Measurements from ENCODE around the gene TRMT44. TPM values are rescaled to one million over a fixed set of nuclear protein-coding genes. Genes with fewer than 3 reads are reported as not detected.
"Not testable (repeated sequence)": the region's sequence is repeated elsewhere in the genome, so short reads cannot be mapped to it uniquely, and the experiment has no call there.

TRMT44 gene
- total RNA-seq, 1 experiment from 2014 or later: 17.4 TPM

DNA sequence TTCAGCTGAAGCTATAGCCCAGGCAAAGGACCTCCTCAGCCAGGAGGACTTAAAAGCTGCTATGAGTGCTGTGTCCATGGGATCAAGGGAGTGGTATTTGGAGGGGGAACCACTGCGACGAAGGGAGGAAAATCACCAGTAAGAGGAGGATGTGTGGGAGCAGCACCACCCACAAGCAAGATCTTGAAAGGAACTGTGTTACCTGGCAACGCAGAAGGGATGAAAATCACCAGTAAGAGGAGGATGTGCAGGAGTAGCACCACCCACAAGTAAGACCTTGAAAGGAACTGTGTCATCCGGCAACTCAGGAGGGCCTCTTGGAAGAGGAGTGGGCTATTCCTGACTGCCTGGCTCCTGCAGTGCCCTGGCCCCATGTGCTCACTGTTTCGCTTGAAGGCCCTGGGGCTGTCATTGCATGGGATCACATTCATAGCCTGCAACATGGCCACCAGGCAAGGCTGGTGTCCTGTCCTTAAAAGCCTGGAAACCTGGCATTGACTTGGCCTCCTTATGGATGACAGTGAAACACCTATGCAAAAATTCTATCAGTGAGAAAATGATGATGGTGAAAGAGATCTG is 48.3 kb downstream of the TRMT44 start:
- intact Hi-C loops (cut with micrococcal nuclease; ENCODE audit: unreplicated experiment): no loop called here
- ChIA-PET POLR2A (ENCODE audit: unreplicated experiment) (no interaction called here), CTCF (no interaction called here)
- BruUV-seq (replicated peaks): no TSS peak
- Histone ChIP-seq H3K36me3 (ENCODE audit: low read depth) (no peaks in the 10 kb centered on the region), H3K4me3 (no peak overlapping the region), H3K27ac (no peak overlapping the region), H4K20me1 (ENCODE audit: insufficient read depth) (no peaks in the 10 kb centered on the region), H3K79me2 (ENCODE audit: low read depth) (no peaks in the 10 kb centered on the region), H3K4me2 (no peak overlapping the region), H2AFZ (no peak overlapping the region), H3K27me3 (ENCODE audit: insufficient read depth, low read depth) (no peaks in the 10 kb centered on the region), H3K9me3 (ENCODE audit: insufficient read depth, low read depth) (no peaks in the 10 kb centered on the region), H3F3A (ENCODE audit: insufficient read depth, low read depth) (no peaks in the 10 kb centered on the region), H3K4me1 (replicated peaks; ENCODE audit: insufficient read depth) (no peaks in the 10 kb centered on the region), H3K9me2 (ENCODE audit: insufficient read depth) (no peaks in the 10 kb centered on the region)
- DNase-seq: no peak
- TF ChIP-seq, protein P1, sequence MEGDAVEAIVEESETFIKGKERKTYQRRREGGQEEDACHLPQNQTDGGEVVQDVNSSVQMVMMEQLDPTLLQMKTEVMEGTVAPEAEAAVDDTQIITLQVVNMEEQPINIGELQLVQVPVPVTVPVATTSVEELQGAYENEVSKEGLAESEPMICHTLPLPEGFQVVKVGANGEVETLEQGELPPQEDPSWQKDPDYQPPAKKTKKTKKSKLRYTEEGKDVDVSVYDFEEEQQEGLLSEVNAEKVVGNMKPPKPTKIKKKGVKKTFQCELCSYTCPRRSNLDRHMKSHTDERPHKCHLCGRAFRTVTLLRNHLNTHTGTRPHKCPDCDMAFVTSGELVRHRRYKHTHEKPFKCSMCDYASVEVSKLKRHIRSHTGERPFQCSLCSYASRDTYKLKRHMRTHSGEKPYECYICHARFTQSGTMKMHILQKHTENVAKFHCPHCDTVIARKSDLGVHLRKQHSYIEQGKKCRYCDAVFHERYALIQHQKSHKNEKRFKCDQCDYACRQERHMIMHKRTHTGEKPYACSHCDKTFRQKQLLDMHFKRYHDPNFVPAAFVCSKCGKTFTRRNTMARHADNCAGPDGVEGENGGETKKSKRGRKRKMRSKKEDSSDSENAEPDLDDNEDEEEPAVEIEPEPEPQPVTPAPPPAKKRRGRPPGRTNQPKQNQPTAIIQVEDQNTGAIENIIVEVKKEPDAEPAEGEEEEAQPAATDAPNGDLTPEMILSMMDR (conservative IDR thresholded peaks at IDR 0.05): no peak
- TF ChIP-seq EZH2 (IDR thresholded peaks at IDR 0.05; ENCODE audit: low read depth): no peak

DNA sequence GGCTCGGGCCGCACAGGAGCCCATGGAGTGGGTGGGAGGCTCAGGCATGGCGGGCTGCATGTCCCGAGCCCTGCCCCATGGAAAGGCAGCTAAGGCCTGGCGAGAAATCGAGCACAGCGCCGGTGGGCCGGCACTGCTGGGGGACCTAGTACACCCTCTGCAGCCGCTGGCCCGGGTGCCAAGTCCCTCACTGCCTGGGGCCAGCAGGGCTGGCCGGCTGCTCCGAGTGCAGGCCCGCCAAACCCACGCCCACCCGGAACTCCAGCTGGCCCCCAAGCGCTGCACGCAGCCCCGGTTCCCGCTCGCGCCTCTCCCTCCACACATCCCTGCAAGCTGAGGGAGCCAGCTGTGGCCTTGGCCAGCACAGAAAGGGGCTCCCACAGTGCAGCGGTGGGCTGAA is 50.9 kb downstream of the TRMT44 start:
- H3F3A ChIP-seq (ENCODE audit: insufficient read depth, low read depth); H3K9me2 ChIP-seq (ENCODE audit: insufficient read depth); H3K4me3 ChIP-seq; intact Hi-C loops (cut with micrococcal nuclease; ENCODE audit: unreplicated experiment); H3K9me3 ChIP-seq (ENCODE audit: insufficient read depth, low read depth); H3K36me3 ChIP-seq (ENCODE audit: low read depth); H3K27ac ChIP-seq; H3K79me2 ChIP-seq (ENCODE audit: low read depth); BruUV-seq (replicated peaks); POLR2A ChIA-PET (ENCODE audit: unreplicated experiment); H3K4me1 ChIP-seq (replicated peaks; ENCODE audit: insufficient read depth); H3K27me3 ChIP-seq (ENCODE audit: insufficient read depth, low read depth); H4K20me1 ChIP-seq (ENCODE audit: insufficient read depth); H3K4me2 ChIP-seq; CTCF ChIA-PET; H2AFZ ChIP-seq; DNase-seq: not testable (repeated sequence)

DNA sequence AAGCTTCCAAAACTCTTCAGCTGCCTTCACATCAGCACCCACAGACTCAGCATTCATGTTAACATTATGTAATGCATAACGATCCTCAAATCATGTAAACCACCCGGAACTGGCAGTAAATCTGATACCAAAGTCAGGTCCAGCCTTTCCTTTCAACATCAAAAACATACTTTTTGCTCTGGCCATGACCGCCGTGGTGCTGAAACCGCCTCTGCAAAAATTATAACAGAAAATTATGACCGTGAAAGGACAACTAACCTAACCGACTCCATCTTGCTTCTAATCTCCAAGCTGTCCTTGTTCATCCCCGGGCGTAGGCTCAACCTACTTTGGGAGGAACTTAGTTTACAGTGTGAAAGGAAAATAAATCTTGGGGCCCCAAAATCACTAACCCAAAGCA is 51.6 kb downstream of the TRMT44 start:
- Histone ChIP-seq H3K9me3 (ENCODE audit: insufficient read depth, low read depth) (no peaks in the 10 kb centered on the region), H3K9me2 (ENCODE audit: insufficient read depth) (no peaks in the 10 kb centered on the region), H3K4me1 (replicated peaks; ENCODE audit: insufficient read depth) (no peaks in the 10 kb centered on the region), H2AFZ (no peak overlapping the region), H3F3A (ENCODE audit: insufficient read depth, low read depth) (no peaks in the 10 kb centered on the region; the same call in 1 of the 2 replicates), H4K20me1 (ENCODE audit: insufficient read depth) (no peaks in the 10 kb centered on the region), H3K4me2 (no peak overlapping the region), H3K27me3 (ENCODE audit: insufficient read depth, low read depth) (no peaks in the 10 kb centered on the region), H3K27ac (no peak overlapping the region), H3K79me2 (ENCODE audit: low read depth) (no peaks in the 10 kb centered on the region), H3K4me3 (no peak overlapping the region), H3K36me3 (ENCODE audit: low read depth) (no peaks in the 10 kb centered on the region)
- BruUV-seq (replicated peaks): no TSS peak
- ChIA-PET CTCF (no interaction called here), POLR2A (ENCODE audit: unreplicated experiment) (no interaction called here)
- no peak for DNase-seq
- TF ChIP-seq EZH2 (IDR thresholded peaks at IDR 0.05; ENCODE audit: low read depth): no peak
- TF ChIP-seq, protein P1 (conservative IDR thresholded peaks at IDR 0.05): no peak
- intact Hi-C loops (cut with micrococcal nuclease; ENCODE audit: unreplicated experiment): no loop called here

DNA sequence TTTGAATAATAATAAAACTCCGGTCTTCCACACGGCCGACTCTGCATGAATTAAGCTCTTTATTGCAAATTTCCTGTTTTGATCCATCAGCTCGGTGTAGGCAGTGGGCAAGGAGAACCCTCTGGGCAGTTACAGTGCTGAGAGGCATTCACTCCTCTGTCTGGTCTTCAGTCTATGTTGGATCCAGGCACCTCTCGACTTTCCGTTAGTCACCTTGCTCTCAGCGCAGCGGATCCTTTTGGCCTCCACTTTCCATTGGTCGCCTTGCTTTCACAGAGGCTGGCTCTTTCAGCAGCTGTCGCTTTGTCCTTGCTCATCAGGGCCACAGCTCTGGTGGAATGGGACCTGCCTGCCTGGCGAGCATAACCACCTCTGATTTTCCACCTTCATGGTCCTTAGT is 52.9 kb downstream of the TRMT44 start:
- CTCF ChIA-PET: no interaction called here

More for the DNA sequence above, 52.9 kb downstream of the TRMT44 start:
- H3K4me2 ChIP-seq: no peak overlapping the region
- H3F3A ChIP-seq (ENCODE audit: insufficient read depth, low read depth): no peaks in the 10 kb centered on the region; the same call in 1 of the 2 replicates
- no peak overlapping the region for H2AFZ ChIP-seq
- intact Hi-C loops (cut with micrococcal nuclease; ENCODE audit: unreplicated experiment): no loop called here
- H3K4me1 ChIP-seq (replicated peaks; ENCODE audit: insufficient read depth): no peaks in the 10 kb centered on the region
- no peak overlapping the region for H3K27ac ChIP-seq
- no peak for TF ChIP-seq EZH2 (IDR thresholded peaks at IDR 0.05; ENCODE audit: low read depth)
- TF ChIP-seq, protein P1 (conservative IDR thresholded peaks at IDR 0.05): no peak
- no peaks in the 10 kb centered on the region for H4K20me1 ChIP-seq (ENCODE audit: insufficient read depth)
- DNase-seq: no peak
- H3K4me3 ChIP-seq: no peak overlapping the region
- H3K36me3 ChIP-seq (ENCODE audit: low read depth): no peaks in the 10 kb centered on the region
- no peaks in the 10 kb centered on the region for H3K79me2 ChIP-seq (ENCODE audit: low read depth)
- BruUV-seq (replicated peaks): no TSS peak
- H3K27me3 ChIP-seq (ENCODE audit: insufficient read depth, low read depth): no peaks in the 10 kb centered on the region
- POLR2A ChIA-PET (ENCODE audit: unreplicated experiment): no interaction called here
- H3K9me3 ChIP-seq (ENCODE audit: insufficient read depth, low read depth): no peaks in the 10 kb centered on the region
- H3K9me2 ChIP-seq (ENCODE audit: insufficient read depth): no peaks in the 10 kb centered on the region

Data from PC-9 (cell line).